Right cardiac atrium (tissue), 5 donors: Measurements from ENCODE around the gene CD34. TPM values are rescaled to one million over a fixed set of nuclear protein-coding genes. Genes with fewer than 3 reads are reported as not detected.

Experiments
- ATAC-seq, 2 donors: fragments of 200-7000 bp; cut with Tn5 transposase; one replicate each; pipeline versions ENCODE4 v1.8.0 to v1.9.1; 2020; ENCODE audit warnings: moderate library complexity in 2 of 2, mild to moderate bottlenecking in 1 of 2
- DNase-seq, 3 donors: peaks; one replicate each; pipeline ENCODE4 v3.0.0-alpha.2; 2020
- H3K27ac ChIP-seq: one replicate; pipeline ENCODE4 v1.5.1; 2013; ENCODE audit warnings: mild to moderate bottlenecking, low read length, control low read depth, moderate library complexity
- H3K27me3 ChIP-seq: one replicate; pipeline ENCODE4 v1.6.1; 2013; ENCODE audit not compliant: control insufficient read depth, insufficient read depth
- H3K4me1 ChIP-seq: one replicate; pipeline ENCODE4 v1.6.1; 2013; ENCODE audit warnings: low read length; ENCODE audit not compliant: control insufficient read depth, insufficient read depth
- H3K4me3 ChIP-seq: one replicate; pipeline ENCODE4 v1.5.1; 2013; ENCODE audit warnings: low read length, control low read depth
- H3K9me3 ChIP-seq: one replicate; pipeline ENCODE4 v1.6.1; 2013; ENCODE audit warnings: low read length; ENCODE audit not compliant: control insufficient read depth
- WGBS: extraction: QIAGEN DNeasy Blood & Tissue Kit; methylation state at CpG from one replicate; pipeline ENCODE4 v1.1.7; 2013; 5-methylcytosine and 5-hydroxymethylcytosine counted together
- intact Hi-C, 4 donors: fragments of 100-400 bp; cut with DNase I; formaldehyde crosslinking; loops; one replicate each; pipeline versions ENCODE4 v1.11.0 to v1.14.0; 2022 to 2023
- polyA plus RNA-seq: library from polyadenylated mRNA; stranded (reverse); fragments of 200-250 nt; gene quantifications from one replicate; pipeline ENCODE4 v1.2.3, GENCODE V29; 2013
- total RNA-seq, 4 donors: library from RNA; stranded (reverse); fragmentation: NEBNext Ultra II Directional; extraction: Animal tissue kit (Norgen Biotek cat#: 25700); gene quantifications; one replicate each; pipeline ENCODE4 v1.2.1, GENCODE V29; 2021
- donor health status: healthy with polysubstance abuse.
- donor health status: DM: no; HTN: yes; CAD: no.
- donor health status: DM: no; HTN: no; CAD: no.
- donor health status: DM: no; HTN: yes; CAD: no; lungs with severe emphysema.
- donor health status: DM: yes; HTN: yes; CAD: no.

Gene CD34
- total and polyA plus RNA-seq, 5 donors: 81.8 to 170 (median 119) TPM

DNA sequence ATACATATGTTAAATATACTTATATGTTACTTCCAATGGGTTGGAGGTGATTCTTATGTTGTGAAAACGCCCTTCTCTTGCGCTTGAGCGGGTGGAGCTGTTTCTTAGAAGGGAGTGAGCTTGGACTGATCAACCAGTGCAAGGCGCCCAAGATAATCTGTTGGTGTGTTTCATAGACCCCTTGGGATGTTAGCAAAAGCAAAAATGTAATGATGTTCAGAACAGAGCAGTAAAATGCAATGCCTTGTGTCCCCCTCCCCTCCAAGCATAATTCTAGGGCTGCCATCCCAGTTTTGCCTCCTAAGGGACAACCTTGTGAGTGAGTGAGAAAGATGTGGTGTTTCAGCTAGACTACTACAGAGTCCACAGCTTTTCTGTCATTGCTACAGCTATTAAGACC lies 6.2 kb upstream of the CD34 start:
- Histone ChIP-seq H3K27me3 (no peaks in the 10 kb centered on the region), H3K27ac (peak overlapping the region; percentile 8), H3K9me3 (no peaks in the 10 kb centered on the region), H3K4me3 (no peak overlapping the region), H3K4me1 (peaks cover 25% of the 10 kb centered on the region)
- intact Hi-C loops: no loop called here
- peak; percentile 33 to 84 (median 77) for DNase-seq
- WGBS: 70% methylated on average over 4 of the region's 4 CpGs
- peak; percentile 59 to 80 for ATAC-seq

DNA sequence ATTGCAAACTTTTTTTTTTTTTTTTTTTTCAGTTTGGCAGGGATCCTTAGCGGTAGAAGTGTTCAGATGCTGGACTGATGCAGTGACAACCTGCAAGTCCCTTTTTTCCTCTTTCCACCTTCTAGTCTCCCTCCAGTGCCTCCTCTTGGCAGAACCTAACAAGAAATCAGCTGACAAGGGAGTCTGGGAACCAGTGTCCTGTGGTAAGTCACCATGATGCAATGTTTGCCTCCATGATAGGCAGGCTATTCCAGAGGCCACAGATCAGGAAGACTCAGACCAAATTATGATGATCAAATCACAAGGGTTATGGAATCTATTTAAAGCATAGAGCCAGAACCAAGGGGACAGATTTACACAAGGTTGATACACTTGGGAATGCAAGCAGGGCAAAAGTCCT lies 3.0 kb upstream of the CD34 start:
- Histone ChIP-seq H3K27ac (no peak overlapping the region), H3K4me1 (peaks cover 11% of the 10 kb centered on the region), H3K27me3 (no peaks in the 10 kb centered on the region), H3K9me3 (no peaks in the 10 kb centered on the region), H3K4me3 (no peak overlapping the region)
- DNase-seq (no peak), ATAC-seq (no peak)
- intact Hi-C loops: loop anchor here in 1 of 4 donors (5.0 kb wide), 1 partner anchor 48 kb away; no protein-coding TSS in a partner anchor
- 93% methylated on average over 1 of the region's 1 CpG for WGBS

DNA sequence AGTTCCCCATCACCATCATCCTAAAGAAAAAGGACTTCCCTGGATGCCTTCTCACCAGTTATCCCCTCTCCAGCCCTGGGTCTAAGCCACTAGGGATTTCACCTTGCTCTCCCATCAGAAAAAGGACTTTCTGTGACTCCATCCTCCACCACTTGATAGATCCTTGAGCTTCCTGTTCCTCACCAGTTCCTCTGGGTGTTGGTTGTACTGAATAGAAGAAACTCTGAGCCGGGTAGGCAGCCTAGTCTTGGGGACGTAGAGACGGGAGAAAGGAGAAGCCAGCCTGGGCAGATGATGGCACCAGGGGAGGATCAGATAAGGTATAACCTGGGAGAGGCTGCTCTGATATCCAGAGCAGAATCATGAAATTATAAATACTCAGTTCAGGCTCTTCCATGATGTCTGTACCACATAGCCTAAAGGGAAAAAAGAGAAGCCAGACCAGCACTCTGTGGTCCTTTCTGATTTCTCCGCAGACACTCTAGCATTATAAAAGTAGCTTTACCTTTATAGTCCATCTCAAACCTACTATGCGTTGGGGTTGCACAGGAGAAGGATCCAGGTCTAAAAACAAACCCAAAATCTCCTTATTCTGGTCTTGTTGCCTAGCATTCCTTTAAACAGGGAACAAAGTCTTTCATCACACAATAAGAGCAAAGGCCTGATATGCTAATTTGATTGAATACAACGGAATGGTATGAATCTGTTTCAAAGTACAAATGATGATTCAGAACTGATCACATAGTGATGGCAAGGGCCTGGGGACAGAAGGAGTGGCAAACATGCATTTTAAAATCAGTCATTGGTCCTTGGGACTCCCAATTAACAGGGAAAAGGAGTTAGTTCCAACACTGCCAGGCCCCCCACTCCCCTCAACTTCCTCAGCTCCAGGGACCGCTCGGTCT lies 1.2 kb upstream of the CD34 start:
- no peaks in the 10 kb centered on the region for H3K27me3 ChIP-seq
- no peak for ATAC-seq
- H3K4me1 ChIP-seq: peaks cover 7% of the 10 kb centered on the region
- DNase-seq: no peak
- H3K27ac ChIP-seq: peak overlapping the region; percentile 80
- 60% methylated on average over 8 of the region's 8 CpGs for WGBS
- no peaks in the 10 kb centered on the region for H3K9me3 ChIP-seq
- intact Hi-C loops: loop anchor here in 1 of 4 donors (5.0 kb wide), 1 partner anchor 50 kb away; no protein-coding TSS in a partner anchor
- H3K4me3 ChIP-seq: peak overlapping the region; percentile 85

DNA sequence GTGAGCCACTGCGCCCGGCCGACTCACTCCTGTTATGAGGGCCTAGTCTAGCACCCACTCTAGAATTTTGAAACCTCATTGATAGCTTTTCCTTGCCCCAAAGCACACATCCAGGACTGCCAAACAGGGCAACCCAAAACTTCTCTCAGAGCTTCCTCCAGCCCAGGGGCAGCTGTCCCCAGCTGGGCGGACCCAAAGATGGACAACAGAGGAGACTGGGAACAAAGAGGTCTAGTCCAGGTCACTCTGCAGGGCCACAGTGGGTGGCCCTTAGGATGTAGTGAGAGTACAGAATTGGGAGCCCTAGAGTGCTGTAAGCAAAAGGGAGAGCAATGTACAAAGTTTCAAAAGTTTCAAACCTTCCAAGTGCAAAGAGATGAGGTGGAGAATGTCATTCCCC lies 1.2 kb downstream of the CD34 start:
- ATAC-seq (peak; percentile 8 to 11), DNase-seq (peak in 2 of 3 donors; percentile 63 to 69)
- intact Hi-C loops: loop anchor here in 2 of 4 donors (5.0 kb wide), 1 partner anchor 53 kb away; no protein-coding TSS in a partner anchor
- Histone ChIP-seq H3K4me3 (peak overlapping the region; percentile 85), H3K9me3 (no peaks in the 10 kb centered on the region), H3K27me3 (no peaks in the 10 kb centered on the region), H3K27ac (peak overlapping the region; percentile 96), H3K4me1 (peaks cover 7% of the 10 kb centered on the region)
- 41% methylated on average over 4 of the region's 4 CpGs for WGBS

DNA sequence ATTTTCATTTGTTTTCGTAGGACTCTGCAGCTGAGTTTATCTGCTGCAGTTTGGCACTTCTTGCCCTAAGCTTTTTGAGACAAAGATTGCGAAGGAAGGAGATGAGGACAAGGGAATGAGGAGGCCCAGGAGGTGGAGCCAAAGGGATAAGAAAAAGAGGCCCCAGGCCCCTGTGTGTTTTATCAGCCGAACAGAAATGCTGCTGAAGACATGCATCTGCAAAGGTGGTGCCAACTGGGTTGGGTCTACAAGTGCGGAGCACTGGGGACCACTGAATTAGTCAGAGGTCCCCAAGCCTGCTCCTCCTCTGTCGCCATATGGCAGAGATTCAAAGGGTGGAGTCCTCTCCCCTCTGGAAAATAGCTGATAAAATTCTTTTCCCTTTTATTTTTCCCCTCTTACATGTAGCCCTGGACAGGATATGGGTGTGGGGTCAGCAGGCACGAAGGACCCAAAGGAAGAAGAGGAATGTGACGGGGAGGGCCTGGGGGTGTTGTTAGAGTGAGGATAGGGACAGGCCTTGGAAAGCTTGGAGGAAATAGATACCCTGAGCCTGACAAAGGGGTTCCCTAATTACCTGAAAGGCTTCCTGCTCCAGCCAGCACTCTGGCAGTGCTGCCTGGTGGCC lies 2.7 kb downstream of the CD34 start:
- Histone ChIP-seq H3K9me3 (no peaks in the 10 kb centered on the region), H3K4me1 (peaks cover 7% of the 10 kb centered on the region), H3K27me3 (no peaks in the 10 kb centered on the region), H3K27ac (peak overlapping the region; percentile 80), H3K4me3 (peak overlapping the region; percentile 85)
- ATAC-seq: peak; percentile 74 to 84
- intact Hi-C loops: loop anchor here in 1 of 4 donors (5.0 kb wide), 1 partner anchor 54 kb away; no protein-coding TSS in a partner anchor
- DNase-seq: peak; percentile 78 to 90 (median 82)
- WGBS: 23% methylated on average over 7 of the region's 7 CpGs

DNA sequence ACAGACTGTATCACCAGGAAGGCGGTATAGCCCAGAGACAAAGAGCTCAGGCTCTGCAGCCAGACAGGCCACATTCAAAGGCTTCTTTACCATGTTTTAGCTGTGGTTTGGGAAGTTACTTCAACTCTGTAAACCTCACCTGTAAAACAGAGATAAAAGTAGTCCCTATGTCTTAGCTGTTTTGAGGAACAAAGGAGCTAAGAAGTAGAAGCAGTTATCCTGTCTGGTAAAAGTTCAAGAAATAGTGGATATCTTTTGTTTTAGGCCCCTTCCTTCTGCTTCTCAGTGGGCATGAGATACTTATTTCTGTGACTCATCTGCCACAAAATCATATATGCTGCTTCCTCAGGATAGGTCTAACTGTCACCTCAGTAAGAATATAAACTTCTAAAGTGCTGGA lies 6.5 kb downstream of the CD34 start:
- DNase-seq (no peak), ATAC-seq (no peak)
- no peak overlapping the region for H3K4me3 ChIP-seq
- H3K27ac ChIP-seq: peak overlapping the region; percentile 36
- intact Hi-C loops: no loop called here
- H3K4me1 ChIP-seq: peaks cover 14% of the 10 kb centered on the region
- WGBS: 63% methylated on average over 1 of the region's 1 CpG
- H3K27me3 ChIP-seq: no peaks in the 10 kb centered on the region
- no peaks in the 10 kb centered on the region for H3K9me3 ChIP-seq

DNA sequence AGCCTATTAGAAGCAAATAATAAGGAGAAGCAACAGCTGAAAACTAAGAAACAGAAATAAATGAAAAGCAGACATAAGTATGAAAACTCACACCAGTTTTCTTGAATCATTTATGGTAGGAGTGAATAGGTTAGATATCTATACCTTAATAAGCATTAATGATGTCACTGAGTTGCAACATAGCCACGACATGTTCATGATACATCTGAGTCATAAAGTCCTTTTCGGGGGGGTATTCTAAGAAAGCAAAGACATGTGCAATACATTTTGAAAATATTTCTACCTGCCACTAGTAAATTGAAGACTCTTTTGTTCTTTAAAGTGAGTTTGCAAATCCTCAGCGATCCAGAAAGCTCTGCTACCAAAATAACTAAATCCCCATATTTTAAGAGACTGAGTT lies 7.2 kb downstream of the CD34 start:
- Histone ChIP-seq H3K27me3 (no peaks in the 10 kb centered on the region), H3K4me3 (no peak overlapping the region), H3K4me1 (peaks cover 14% of the 10 kb centered on the region), H3K9me3 (no peaks in the 10 kb centered on the region), H3K27ac (no peak overlapping the region)
- no peak for DNase-seq
- 62% methylated on average over 3 of the region's 3 CpGs for WGBS
- intact Hi-C loops: no loop called here
- no peak for ATAC-seq

DNA sequence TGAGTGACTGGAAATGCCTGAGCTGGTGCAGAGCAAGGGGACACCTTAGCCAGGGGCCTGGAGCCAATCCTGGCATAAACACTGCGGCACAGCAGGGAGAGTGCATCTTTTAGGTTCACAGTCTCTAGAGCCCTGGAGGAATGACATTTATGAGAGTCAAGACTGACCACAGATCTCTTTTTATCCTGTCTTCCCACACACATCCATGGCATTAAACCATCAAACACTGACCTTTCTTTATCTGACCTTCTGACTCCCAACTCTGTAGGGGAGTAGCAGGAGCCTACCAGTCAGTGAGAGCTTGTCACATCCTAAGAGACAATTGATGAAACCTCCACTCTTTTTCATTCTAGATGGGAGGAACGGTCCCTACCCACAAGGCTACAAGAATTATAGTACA lies 7.9 kb downstream of the CD34 start:
- Histone ChIP-seq H3K4me3 (no peak overlapping the region), H3K9me3 (no peaks in the 10 kb centered on the region), H3K27me3 (no peaks in the 10 kb centered on the region), H3K27ac (peak overlapping the region; percentile 46), H3K4me1 (peaks cover 15% of the 10 kb centered on the region)
- 55% methylated on average over 2 of the region's 2 CpGs for WGBS
- DNase-seq: no peak
- peak; percentile 8 to 28 for ATAC-seq
- intact Hi-C loops: no loop called here

DNA sequence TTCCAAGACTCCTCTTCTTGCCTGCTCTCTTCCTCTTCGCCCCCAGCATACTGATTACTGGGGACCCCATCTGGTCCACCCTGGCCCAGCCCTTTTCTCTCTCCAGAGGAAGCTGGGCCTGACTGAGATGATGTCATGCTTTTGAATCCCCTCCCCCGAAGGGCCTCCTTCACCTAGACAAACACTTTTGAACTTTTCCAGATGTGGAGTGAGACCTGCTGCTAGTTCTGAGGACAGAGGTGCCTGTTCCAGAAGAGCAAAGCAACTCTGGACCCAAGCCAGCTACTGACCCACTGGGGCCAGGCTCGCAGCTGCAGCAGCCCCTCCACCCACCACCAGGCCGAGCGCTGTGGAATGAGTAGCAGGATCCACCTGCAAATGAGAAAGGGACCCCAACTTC lies 8.4 kb downstream of the CD34 start:
- peak in 1 of 3 donors; percentile 64 for DNase-seq
- peaks cover 15% of the 10 kb centered on the region for H3K4me1 ChIP-seq
- H3K4me3 ChIP-seq: no peak overlapping the region
- 54% methylated on average over 5 of the region's 5 CpGs for WGBS
- no peaks in the 10 kb centered on the region for H3K27me3 ChIP-seq
- peak in 1 of 2 donors; percentile 5 for ATAC-seq
- peak overlapping the region; percentile 46 for H3K27ac ChIP-seq
- intact Hi-C loops: no loop called here
- no peaks in the 10 kb centered on the region for H3K9me3 ChIP-seq

DNA sequence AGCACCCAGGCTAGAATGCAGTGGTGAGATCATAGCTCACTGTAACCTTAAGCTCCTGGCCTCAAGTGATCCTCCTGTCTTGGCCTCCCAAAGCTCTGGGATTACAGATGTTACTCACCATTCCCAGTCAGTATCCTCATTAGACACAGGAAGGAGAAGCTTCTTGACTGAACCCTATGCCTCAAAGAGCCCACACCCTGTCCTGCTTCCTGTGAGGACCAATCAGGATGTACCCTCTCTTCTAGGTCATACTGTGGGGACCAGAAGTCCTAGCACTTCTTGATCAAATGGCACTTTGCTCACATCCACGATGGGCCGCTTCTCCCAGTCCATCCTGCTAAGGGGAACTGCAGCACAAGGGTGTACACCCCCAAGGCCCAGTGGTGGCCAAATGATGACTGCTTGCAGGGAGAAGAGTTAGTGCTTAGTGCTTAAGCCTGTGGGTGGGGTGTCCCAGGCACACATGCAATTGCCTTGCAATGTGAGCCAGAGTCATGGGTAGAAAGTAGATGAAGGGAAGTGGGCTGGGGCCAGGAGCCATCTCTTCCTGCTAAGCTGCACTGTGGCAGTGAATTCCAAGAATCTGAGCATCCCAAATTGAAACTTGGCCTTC lies 9.8 kb downstream of the CD34 start:
- whole genome bisulfite sequencing: 84% methylated on average over 2 of the region's 2 CpGs
- DNase-seq: no peak
- no peak overlapping the region for H3K27ac ChIP-seq
- peak in 1 of 2 donors; percentile 20 for ATAC-seq
- H3K4me1 ChIP-seq: peaks cover 15% of the 10 kb centered on the region
- H3K9me3 ChIP-seq: no peaks in the 10 kb centered on the region
- no peak overlapping the region for H3K4me3 ChIP-seq
- H3K27me3 ChIP-seq: no peaks in the 10 kb centered on the region
- intact Hi-C loops: no loop called here
